Measurements from ENCODE around the gene IFT122.

The IFT122 gene

GRCh38 chr3:129557548-129557894, 117.5 kb downstream of the IFT122 start:
- no peak overlapping the region for H2BK5ac ChIP-seq (ENCODE audit: low read length)
- H3K4me3 ChIP-seq (ENCODE audit: low read length), result no peak overlapping the region
- DNase-seq, result no peak
- no peak overlapping the region for H3K27ac ChIP-seq (ENCODE audit: low read depth, low read length)
- no peak overlapping the region for H3K18ac ChIP-seq (ENCODE audit: low read length)
- no peaks in the 10 kb centered on the region for H3K79me2 ChIP-seq (ENCODE audit: control insufficient read depth, insufficient read depth, low read length)
- no CpG with 5 or more reads among the region's 11 CpGs for WGBS (ENCODE audit: extremely low coverage, insufficient coverage, low lambda C conversion rate)
- peaks cover 4% of the 10 kb centered on the region for H3K36me3 ChIP-seq (ENCODE audit: control insufficient read depth, insufficient read depth, low read length)
- no peak overlapping the region for H2AK5ac ChIP-seq (ENCODE audit: low read length)
- H3K9ac ChIP-seq (ENCODE audit: low read length), result no peak overlapping the region
- H3K56ac ChIP-seq (ENCODE audit: low read length), result no peak overlapping the region
- H3K27me3 ChIP-seq (ENCODE audit: insufficient read depth, low read length, poor library complexity), result no peaks in the 10 kb centered on the region
- H4K5ac ChIP-seq (ENCODE audit: low read length), result no peak overlapping the region
- no peak overlapping the region for H3K4me2 ChIP-seq (ENCODE audit: low read length)
- H3K79me1 ChIP-seq (ENCODE audit: low read length), result no peaks in the 10 kb centered on the region
- no peak overlapping the region for H4K8ac ChIP-seq (ENCODE audit: low read depth, low read length)
- H2BK120ac ChIP-seq (ENCODE audit: low read depth, low read length), result no peak overlapping the region
- H3K23ac ChIP-seq (ENCODE audit: low read length), result no peak overlapping the region
- no peak overlapping the region for H3K4ac ChIP-seq (ENCODE audit: low read depth, low read length)
- H3K4me1 ChIP-seq (ENCODE audit: control insufficient read depth, low read depth, low read length), result peaks cover 6% of the 10 kb centered on the region
- no peak overlapping the region for H2BK15ac ChIP-seq (replicated peaks; ENCODE audit: low read depth)

DNA sequence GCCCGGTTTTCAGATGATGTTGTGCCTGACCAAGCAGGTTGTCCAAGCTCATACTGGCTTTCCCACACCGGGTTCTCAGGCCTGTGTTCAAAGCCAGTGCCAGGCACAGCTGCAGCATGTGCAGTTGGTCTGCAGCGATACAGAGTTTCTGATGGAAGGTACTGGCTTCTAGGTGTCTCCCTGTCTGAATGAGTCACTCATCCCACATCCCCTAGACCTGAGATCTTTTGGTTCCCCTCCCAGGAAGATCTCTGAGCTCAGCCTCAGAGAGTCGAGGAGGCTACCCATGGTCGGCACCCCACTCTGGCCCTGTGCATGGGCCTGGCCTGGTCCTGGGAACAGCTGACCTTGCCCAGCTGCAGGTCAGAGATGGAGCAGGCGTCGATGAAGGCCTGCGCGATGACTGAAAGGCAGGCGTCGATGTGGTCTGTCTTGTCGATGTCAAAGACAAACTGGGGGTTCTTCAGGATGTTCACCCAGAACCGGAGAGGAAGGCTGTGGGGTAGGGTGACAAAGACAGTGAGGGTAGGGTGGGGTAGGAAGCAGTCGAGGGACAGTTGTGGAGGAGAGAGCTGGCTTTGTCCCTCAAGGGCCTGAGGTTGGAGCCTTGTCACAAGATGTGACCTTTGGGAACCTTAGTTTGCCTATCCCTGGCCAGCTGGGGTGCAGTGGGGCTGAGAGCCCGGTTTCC, 118.2 kb downstream of the IFT122 start:
- Histone ChIP-seq H3K4me1 (ENCODE audit: control insufficient read depth, low read depth, low read length) (peaks cover under 1% of the 10 kb centered on the region), H3K56ac (ENCODE audit: low read length) (no peak overlapping the region), H3K79me1 (ENCODE audit: low read length) (no peaks in the 10 kb centered on the region), H3K27ac (ENCODE audit: low read depth, low read length) (no peak overlapping the region), H3K36me3 (ENCODE audit: control insufficient read depth, insufficient read depth, low read length) (peaks cover 4% of the 10 kb centered on the region), H4K8ac (ENCODE audit: low read depth, low read length) (no peak overlapping the region), H4K5ac (ENCODE audit: low read length) (no peak overlapping the region), H2AK5ac (ENCODE audit: low read length) (no peak overlapping the region), H3K4me2 (ENCODE audit: low read length) (no peak overlapping the region), H3K27me3 (ENCODE audit: insufficient read depth, low read length, poor library complexity) (no peaks in the 10 kb centered on the region), H3K23ac (ENCODE audit: low read length) (no peak overlapping the region), H2BK15ac (replicated peaks; ENCODE audit: low read depth) (no peak overlapping the region), H2BK120ac (ENCODE audit: low read depth, low read length) (no peak overlapping the region), H3K4ac (ENCODE audit: low read depth, low read length) (no peak overlapping the region), H3K4me3 (ENCODE audit: low read length) (no peak overlapping the region), H3K9ac (ENCODE audit: low read length) (no peak overlapping the region), H2BK5ac (ENCODE audit: low read length) (no peak overlapping the region), H3K18ac (ENCODE audit: low read length) (no peak overlapping the region), H3K79me2 (ENCODE audit: control insufficient read depth, insufficient read depth, low read length) (no peaks in the 10 kb centered on the region)
- WGBS (ENCODE audit: extremely low coverage, insufficient coverage, low lambda C conversion rate), result no CpG with 5 or more reads among the region's 15 CpGs
- no peak for DNase-seq

DNA sequence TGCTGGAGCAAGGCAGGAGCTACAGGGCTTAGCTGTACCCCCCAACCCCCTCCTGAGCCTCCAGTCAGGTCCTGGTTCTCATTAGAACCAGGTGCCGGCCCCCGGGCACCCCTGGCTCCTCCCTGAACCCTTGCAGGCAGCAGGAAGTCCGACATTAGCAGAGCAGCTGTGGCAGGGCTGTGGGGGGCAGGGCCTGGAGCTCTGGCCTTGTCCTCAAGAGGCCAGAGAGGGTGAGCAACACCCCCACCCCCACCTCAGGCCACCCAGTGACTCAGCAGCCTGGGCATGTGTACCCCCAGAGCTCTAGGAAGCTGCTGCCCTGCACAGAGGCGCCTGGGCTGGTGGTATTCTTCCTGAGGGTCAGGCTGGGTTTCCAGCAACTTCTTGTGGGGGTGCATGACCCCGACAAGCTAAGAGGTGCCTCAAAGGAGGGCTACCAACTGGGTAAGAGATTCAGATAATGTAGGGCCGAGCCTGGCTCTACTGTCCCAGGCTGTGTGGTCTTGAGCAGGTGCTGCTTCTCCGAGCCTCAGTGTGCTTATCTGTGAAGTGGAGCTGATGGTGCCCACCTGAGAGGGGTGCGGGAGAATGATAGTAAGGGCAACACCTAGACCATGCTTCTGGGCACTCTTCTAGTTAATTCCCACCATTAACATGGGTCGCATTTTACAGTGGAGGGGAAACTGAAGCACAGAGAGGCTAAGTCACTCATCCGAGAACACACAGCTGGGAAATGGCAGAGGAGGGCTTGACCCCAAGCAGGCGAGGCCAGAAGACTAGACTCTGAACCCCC, 118.9 kb downstream of the IFT122 start:
- no peaks in the 10 kb centered on the region for H3K79me1 ChIP-seq (ENCODE audit: low read length)
- H3K56ac ChIP-seq (ENCODE audit: low read length), result no peak overlapping the region
- no peak overlapping the region for H4K5ac ChIP-seq (ENCODE audit: low read length)
- H3K23ac ChIP-seq (ENCODE audit: low read length), result no peak overlapping the region
- no peak overlapping the region for H3K9ac ChIP-seq (ENCODE audit: low read length)
- H2BK120ac ChIP-seq (ENCODE audit: low read depth, low read length), result no peak overlapping the region
- H3K4ac ChIP-seq (ENCODE audit: low read depth, low read length), result no peak overlapping the region
- no peak overlapping the region for H2BK5ac ChIP-seq (ENCODE audit: low read length)
- H3K18ac ChIP-seq (ENCODE audit: low read length), result no peak overlapping the region
- no peaks in the 10 kb centered on the region for H3K4me1 ChIP-seq (ENCODE audit: control insufficient read depth, low read depth, low read length)
- H3K27ac ChIP-seq (ENCODE audit: low read depth, low read length), result no peak overlapping the region
- H3K4me3 ChIP-seq (ENCODE audit: low read length), result no peak overlapping the region
- H3K79me2 ChIP-seq (ENCODE audit: control insufficient read depth, insufficient read depth, low read length), result no peaks in the 10 kb centered on the region
- peak; percentile 36 for DNase-seq
- H3K27me3 ChIP-seq (ENCODE audit: insufficient read depth, low read length, poor library complexity), result no peaks in the 10 kb centered on the region
- H3K4me2 ChIP-seq (ENCODE audit: low read length), result no peak overlapping the region
- no peak overlapping the region for H2BK15ac ChIP-seq (replicated peaks; ENCODE audit: low read depth)
- H4K8ac ChIP-seq (ENCODE audit: low read depth, low read length), result no peak overlapping the region
- no CpG with 5 or more reads among the region's 11 CpGs for WGBS (ENCODE audit: extremely low coverage, insufficient coverage, low lambda C conversion rate)
- peaks cover 4% of the 10 kb centered on the region for H3K36me3 ChIP-seq (ENCODE audit: control insufficient read depth, insufficient read depth, low read length)
- no peak overlapping the region for H2AK5ac ChIP-seq (ENCODE audit: low read length)

GRCh38 chr3:129559565-129560079, 119.6 kb downstream of the IFT122 start:
- no CpG with 5 or more reads among the region's 20 CpGs for WGBS (ENCODE audit: extremely low coverage, insufficient coverage, low lambda C conversion rate)
- H3K4me1 ChIP-seq (ENCODE audit: control insufficient read depth, low read depth, low read length), result no peaks in the 10 kb centered on the region
- H3K56ac ChIP-seq (ENCODE audit: low read length), result no peak overlapping the region
- no peaks in the 10 kb centered on the region for H3K27me3 ChIP-seq (ENCODE audit: insufficient read depth, low read length, poor library complexity)
- H3K23ac ChIP-seq (ENCODE audit: low read length), result no peak overlapping the region
- H3K4me2 ChIP-seq (ENCODE audit: low read length), result no peak overlapping the region
- no peak overlapping the region for H3K4me3 ChIP-seq (ENCODE audit: low read length)
- DNase-seq, result no peak
- H3K4ac ChIP-seq (ENCODE audit: low read depth, low read length), result no peak overlapping the region
- H3K79me2 ChIP-seq (ENCODE audit: control insufficient read depth, insufficient read depth, low read length), result no peaks in the 10 kb centered on the region
- no peak overlapping the region for H2AK5ac ChIP-seq (ENCODE audit: low read length)
- H4K8ac ChIP-seq (ENCODE audit: low read depth, low read length), result no peak overlapping the region
- H3K27ac ChIP-seq (ENCODE audit: low read depth, low read length), result no peak overlapping the region
- no peak overlapping the region for H3K18ac ChIP-seq (ENCODE audit: low read length)
- H3K36me3 ChIP-seq (ENCODE audit: control insufficient read depth, insufficient read depth, low read length), result peaks cover 4% of the 10 kb centered on the region
- H2BK15ac ChIP-seq (replicated peaks; ENCODE audit: low read depth), result no peak overlapping the region
- H3K79me1 ChIP-seq (ENCODE audit: low read length), result no peaks in the 10 kb centered on the region
- no peak overlapping the region for H2BK120ac ChIP-seq (ENCODE audit: low read depth, low read length)
- H4K5ac ChIP-seq (ENCODE audit: low read length), result no peak overlapping the region
- no peak overlapping the region for H2BK5ac ChIP-seq (ENCODE audit: low read length)
- no peak overlapping the region for H3K9ac ChIP-seq (ENCODE audit: low read length)

DNA sequence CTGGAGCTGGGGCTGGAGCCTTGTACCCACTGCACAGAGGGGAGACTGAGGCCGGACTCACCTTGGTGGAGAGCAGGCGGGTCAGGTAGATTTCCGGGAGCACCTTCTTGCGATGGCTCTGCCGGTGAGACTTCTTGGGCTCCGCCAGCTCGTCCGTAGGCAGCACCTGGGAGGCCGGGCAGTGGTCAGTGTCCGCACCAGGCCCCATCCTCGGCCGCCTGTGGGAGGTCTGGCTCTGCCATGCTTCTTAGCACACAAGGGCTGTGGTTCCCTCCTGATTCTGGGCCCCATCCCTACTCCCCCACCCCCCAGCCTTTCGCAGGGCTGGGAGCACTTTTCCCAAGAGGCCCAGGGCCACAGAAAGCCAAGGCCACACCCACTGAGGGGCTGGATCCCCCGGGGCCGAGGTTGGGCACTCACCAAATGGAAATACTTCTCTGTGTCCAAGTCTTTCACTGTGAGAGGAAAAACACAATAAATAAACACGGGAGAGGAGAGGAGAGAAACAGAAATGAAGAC, 120.3 kb downstream of the IFT122 start:
- H3K27ac ChIP-seq (ENCODE audit: low read depth, low read length), result no peak overlapping the region

More for the DNA sequence above, 120.3 kb downstream of the IFT122 start:
- no peak overlapping the region for H2AK5ac ChIP-seq (ENCODE audit: low read length)
- H4K5ac ChIP-seq (ENCODE audit: low read length), result no peak overlapping the region
- no peak for DNase-seq
- no peak overlapping the region for H3K23ac ChIP-seq (ENCODE audit: low read length)
- H3K4ac ChIP-seq (ENCODE audit: low read depth, low read length), result no peak overlapping the region
- H3K79me2 ChIP-seq (ENCODE audit: control insufficient read depth, insufficient read depth, low read length), result no peaks in the 10 kb centered on the region
- no peak overlapping the region for H3K4me2 ChIP-seq (ENCODE audit: low read length)
- no peak overlapping the region for H3K9ac ChIP-seq (ENCODE audit: low read length)
- H2BK120ac ChIP-seq (ENCODE audit: low read depth, low read length), result no peak overlapping the region
- H4K8ac ChIP-seq (ENCODE audit: low read depth, low read length), result no peak overlapping the region
- H2BK5ac ChIP-seq (ENCODE audit: low read length), result no peak overlapping the region
- H2BK15ac ChIP-seq (replicated peaks; ENCODE audit: low read depth), result no peak overlapping the region
- H3K79me1 ChIP-seq (ENCODE audit: low read length), result no peaks in the 10 kb centered on the region
- no peaks in the 10 kb centered on the region for H3K27me3 ChIP-seq (ENCODE audit: insufficient read depth, low read length, poor library complexity)
- H3K18ac ChIP-seq (ENCODE audit: low read length), result no peak overlapping the region
- WGBS (ENCODE audit: extremely low coverage, insufficient coverage, low lambda C conversion rate), result no CpG with 5 or more reads among the region's 16 CpGs
- peaks cover 6% of the 10 kb centered on the region for H3K36me3 ChIP-seq (ENCODE audit: control insufficient read depth, insufficient read depth, low read length)
- no peaks in the 10 kb centered on the region for H3K4me1 ChIP-seq (ENCODE audit: control insufficient read depth, low read depth, low read length)
- no peak overlapping the region for H3K56ac ChIP-seq (ENCODE audit: low read length)
- H3K4me3 ChIP-seq (ENCODE audit: low read length), result no peak overlapping the region

Data from mesendoderm (in vitro differentiated cells).